HepG2 (cell line): Measurements from ENCODE around the gene PPP1R9A. TPM values are rescaled to one million over a fixed set of nuclear protein-coding genes. Genes with fewer than 3 reads are reported as not detected.

Source experiments
- ATAC-seq: fragments of 200-7000 bp; cut with Tn5 transposase; 3 replicates; pipeline ENCODE4 v1.9.1; 2020; ENCODE audit warnings: mild to moderate bottlenecking, moderate library complexity
- BruUV-seq: library from RNA; stranded (reverse); fragments of 400-500 nt; replicated peaks from 2 replicates; lab custom pipeline; 2021; lab: Mats Ljungman, UMichigan
- CTCF ChIA-PET: fragments of 300-600 bp; formaldehyde crosslinking; extraction: SDS; loops from one replicate; lab custom pipeline; 2021; ENCODE audit warnings: low total read pairs, inconsistent platforms, low intra/inter-chr PET ratio; lab: Yijun Ruan, JAX
- POLR2A ChIA-PET: fragments of 350-600 bp; sonication (Branson Sonifier 250); formaldehyde crosslinking; loops from one replicate; lab custom pipeline; 2020; ENCODE audit warnings: antibody characterized with exemption, inconsistent platforms; lab: Yijun Ruan, JAX
- DNase-seq: peaks from one replicate; pipeline ENCODE4 v3.0.0-alpha.2; 2015; ENCODE audit warnings: low spot score
- FAIRE-seq: peaks from 3 replicates; lab custom pipeline; 2011; peaks lifted over from hg19 to GRCh38; lab: Jason Lieb, UNC
- H2AFZ ChIP-seq: one replicate; pipeline ENCODE4 v1.6.1; 2011; ENCODE audit warnings: low read length, inconsistent platforms
- H3K27ac ChIP-seq: fragments of 300-600 bp; 3 replicates; pipeline ENCODE4 v1.8.0; 2011; ENCODE audit warnings: mixed run types, mild to moderate bottlenecking, mixed read lengths, low read length, inconsistent platforms; ENCODE audit not compliant: insufficient read depth; ENCODE audit errors: extremely low read length
- H3K27me3 ChIP-seq, 2 experiments: fragments of 200-600 bp in 1 of 2; 2 replicates in 1 of 2; 3 replicates in 1 of 2; pipeline versions ENCODE4 v1.6.0 to v1.8.0; 2011; ENCODE audit warnings: low read length in 2 of 2, mild to moderate bottlenecking in 2 of 2, moderate library complexity in 2 of 2, inconsistent platforms in 1 of 2; ENCODE audit not compliant: insufficient read depth in 2 of 2, control insufficient read depth in 1 of 2
- H3K36me3 ChIP-seq, 2 experiments: fragments of 200-600 bp in 1 of 2; replicated peaks in 1 of 2; 2 replicates in 1 of 2; 3 replicates in 1 of 2; pipeline versions ENCODE4 v1.5.1 to v1.8.0; 2011; ENCODE audit warnings: low read length in 2 of 2, inconsistent platforms in 1 of 2; ENCODE audit not compliant: insufficient read depth in 2 of 2, control insufficient read depth in 1 of 2
- H3K4me1 ChIP-seq: 2 replicates; pipeline ENCODE4 v1.5.1; 2012; ENCODE audit warnings: low read length, inconsistent platforms; ENCODE audit not compliant: insufficient read depth
- H3K4me2 ChIP-seq: 2 replicates; pipeline ENCODE4 v1.6.0; 2011; ENCODE audit warnings: low read depth, low read length, inconsistent platforms
- H3K4me3 ChIP-seq, 3 experiments: fragments of 200-600 bp in 1 of 3; sonication (generic), shearing (Covaris generic) in 1 of 3; replicated peaks in 1 of 3; 2 replicates each; pipeline ENCODE4 v1.5.1; 2011 to 2016; ENCODE audit warnings: low read length in 3 of 3, inconsistent platforms in 2 of 3, low read depth in 2 of 3, mild to moderate bottlenecking in 2 of 3, control low read depth in 1 of 3, mixed read lengths in 1 of 3; ENCODE audit not compliant: insufficient read depth in 1 of 3
- H3K79me2 ChIP-seq: one replicate; pipeline ENCODE4 v1.6.1; 2011; ENCODE audit warnings: low read length, inconsistent platforms; ENCODE audit not compliant: insufficient read depth
- H3K9ac ChIP-seq: 2 replicates; pipeline ENCODE4 v1.6.0; 2011; ENCODE audit warnings: mild to moderate bottlenecking, low read depth, low read length, inconsistent platforms; ENCODE audit not compliant: insufficient read depth
- H3K9me3 ChIP-seq: 2 replicates; pipeline ENCODE4 v1.5.1; 2012; ENCODE audit warnings: mild to moderate bottlenecking, low read length
- H4K20me1 ChIP-seq: 2 replicates; pipeline ENCODE4 v1.6.0; 2011; ENCODE audit warnings: inconsistent platforms, mild to moderate bottlenecking, low read length, moderate library complexity; ENCODE audit not compliant: insufficient read depth
- DBP ChIP-seq: sonication (generic); formaldehyde crosslinking; IDR thresholded peaks from 2 replicates; pipeline ENCODE4 v1.4.0; 2020; ENCODE audit warnings: missing genetic modification reagents; ENCODE audit errors: not compliant biosample characterization
- DDIT3 ChIP-seq: sonication (generic); formaldehyde crosslinking; IDR thresholded peaks from 2 replicates; pipeline ENCODE4 v1.4.0; 2020; ENCODE audit warnings: mild to moderate bottlenecking, missing genetic modification reagents
- DNMT1 ChIP-seq: sonication (generic); formaldehyde crosslinking; IDR thresholded peaks from 2 replicates; pipeline ENCODE4 v1.5.1; 2020; ENCODE audit warnings: mild to moderate bottlenecking, missing genetic modification reagents
- EED ChIP-seq: sonication (generic); formaldehyde crosslinking; IDR thresholded peaks from 2 replicates; pipeline ENCODE4 v1.5.0; 2020; ENCODE audit warnings: mild to moderate bottlenecking, missing genetic modification reagents
- HMGXB3 ChIP-seq: sonication (generic); formaldehyde crosslinking; IDR thresholded peaks from 2 replicates; pipeline ENCODE4 v1.4.0; 2020; ENCODE audit warnings: missing genetic modification reagents, borderline replicate concordance
- KDM2A ChIP-seq: sonication (generic); formaldehyde crosslinking; IDR thresholded peaks from 2 replicates; pipeline ENCODE4 v1.4.0; 2020; ENCODE audit warnings: low read depth, missing genetic modification reagents, borderline replicate concordance
- PITX1 ChIP-seq: sonication (generic); formaldehyde crosslinking; IDR thresholded peaks from 2 replicates; pipeline ENCODE4 v1.5.1; 2020; ENCODE audit warnings: mild to moderate bottlenecking, missing genetic modification reagents
- RFX3 ChIP-seq: IDR thresholded peaks from 2 replicates; pipeline ENCODE4 v1.6.1; 2016; ENCODE audit warnings: missing biosample characterization, missing genetic modification reagents
- ZNF296 ChIP-seq: sonication (generic); formaldehyde crosslinking; conservative IDR thresholded peaks from 2 replicates; pipeline ENCODE4 v1.5.0; 2020; ENCODE audit warnings: mild to moderate bottlenecking, missing genetic modification reagents
- ZNF318 ChIP-seq: sonication (generic); formaldehyde crosslinking; IDR thresholded peaks from 2 replicates; pipeline ENCODE4 v1.4.0; 2020; ENCODE audit warnings: mild to moderate bottlenecking, missing genetic modification reagents
- ZSCAN20 ChIP-seq: sonication (generic); formaldehyde crosslinking; IDR thresholded peaks from 2 replicates; pipeline ENCODE4 v1.4.0; 2020; ENCODE audit warnings: missing genetic modification reagents, mild to moderate bottlenecking, borderline replicate concordance
- ZSCAN30 ChIP-seq: sonication (generic); formaldehyde crosslinking; IDR thresholded peaks from 2 replicates; pipeline ENCODE4 v1.5.0; 2020; ENCODE audit warnings: mild to moderate bottlenecking, missing genetic modification reagents
- in situ Hi-C: cut with HindIII; loops from 2 replicates; pipeline ENCODE4 v1.10.0; 2017; ENCODE audit warnings: low pct_unique_long_range_greater_than_20kb; ENCODE audit not compliant: extremely low pct_ligation_motif_present
- intact Hi-C: fragments of 100-400 bp; cut with micrococcal nuclease; formaldehyde crosslinking; loops from one replicate; pipeline ENCODE4 v1.10.0; 2022; ENCODE audit not compliant: unreplicated experiment
- polyA plus RNA-seq, 8 experiments: library from polyadenylated mRNA; depleted of rRNA in 3 of 8; stranded (reverse) in 7 of 8; unstranded in 1 of 8; fragments of >200 nt; fragmentation: Illumina TruSeq in 4 of 8; extraction: Trizol in 4 of 8; gene quantifications; 2 replicates each; pipeline versions ENCODE4 v1.2.1 to v1.2.3, GENCODE V29; 2011 to 2016; ENCODE audit warnings: low read depth in 4 of 8, missing spikeins in 1 of 8, mixed read lengths in 1 of 8; ENCODE audit not compliant: insufficient read depth in 1 of 8
- total RNA-seq, 5 experiments: library from RNA; depleted of rRNA; stranded (reverse); fragments of >200 nt; fragmentation: Illumina TruSeq; extraction: Trizol; gene quantifications; 2 replicates each; pipeline ENCODE4 v1.2.3, GENCODE V29; 2016; ENCODE audit warnings: low read depth in 1 of 5

PPP1R9A gene
- total and polyA plus RNA-seq, 2 of the 13 experiments (the other 11 are each of a cell fraction or from before 2014, with no cell fraction given), result 11.4 to 31.9 TPM

- H3K79me2 ChIP-seq, result peaks cover 25% of the 10 kb centered on the region
- H3K4me1 ChIP-seq, result peaks cover 57% of the 10 kb centered on the region
- no peaks in the 10 kb centered on the region for H4K20me1 ChIP-seq
- ChIA-PET POLR2A (no interaction called here), CTCF (no interaction called here)
- no peak for ATAC-seq
- BruUV-seq, result no TSS peak
- intact Hi-C loops (no loop called here), in situ Hi-C loops (no loop called here)
- H3K4me2 ChIP-seq, result no peak overlapping the region
- H3K4me3 ChIP-seq, result no peak overlapping the region
- no peak for DNase-seq
- H3K27me3 ChIP-seq, result no peaks in the 10 kb centered on the region
- no peak overlapping the region for H3K9ac ChIP-seq
- no peaks in the 10 kb centered on the region for H3K36me3 ChIP-seq
- no peaks in the 10 kb centered on the region for H3K9me3 ChIP-seq
- H2AFZ ChIP-seq, result no peak overlapping the region
- no peak overlapping the region for H3K27ac ChIP-seq
- no peak for FAIRE-seq
- TF ChIP-seq ZSCAN20 (CRISPR knock-in tag) (no peak), DDIT3 (CRISPR knock-in tag) (no peak), ZSCAN30 (no peak), KDM2A (CRISPR knock-in tag) (no peak), HMGXB3 (no peak), PITX1 (no peak), RFX3 (no peak), EED (CRISPR knock-in tag) (no peak), ZNF296 (CRISPR knock-in tag) (no peak), ZNF318 (CRISPR knock-in tag) (no peak), DNMT1 (CRISPR knock-in tag) (no peak), DBP (CRISPR knock-in tag) (no peak)
Measured at GRCh38 chr7:94999069-94999351, 91.6 kb downstream of the PPP1R9A start.
